NCI-H1048 (cell line): ENCODE measurements around the gene NBAS.
"Not testable (repeated sequence)": the region's sequence is repeated elsewhere in the genome, so short reads cannot be mapped to it uniquely, and the experiment has no call there.

ENCODE experiments used
- DNase-seq: peaks from one replicate; lab custom pipeline; 2025; lab: John Stamatoyannopoulos, UW

NBAS gene

DNA sequence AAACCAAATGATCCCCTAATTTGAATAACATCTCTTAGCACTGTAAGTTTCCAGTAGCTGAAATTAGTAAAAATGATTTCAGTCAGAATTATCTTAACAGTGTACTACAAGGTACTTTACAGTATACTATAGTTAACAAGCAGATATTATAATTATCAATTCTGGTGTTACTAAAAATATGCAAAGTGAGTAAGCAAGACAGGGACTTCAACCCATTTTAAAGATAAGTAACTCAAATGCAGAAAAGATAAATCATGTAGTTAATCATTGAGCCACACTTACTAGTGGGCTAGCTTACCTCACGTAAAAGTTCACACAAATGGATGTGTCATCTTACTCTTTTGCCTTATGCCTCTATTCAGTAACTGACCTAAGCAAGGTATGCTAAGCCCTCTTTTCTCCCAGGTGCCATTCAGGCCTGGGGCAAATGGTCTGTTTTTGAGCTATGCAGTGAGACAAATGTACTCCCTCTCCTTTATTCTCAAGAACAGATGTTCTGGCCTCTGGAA, 101.0 kb downstream of the NBAS start:
- no peak for DNase-seq

DNA sequence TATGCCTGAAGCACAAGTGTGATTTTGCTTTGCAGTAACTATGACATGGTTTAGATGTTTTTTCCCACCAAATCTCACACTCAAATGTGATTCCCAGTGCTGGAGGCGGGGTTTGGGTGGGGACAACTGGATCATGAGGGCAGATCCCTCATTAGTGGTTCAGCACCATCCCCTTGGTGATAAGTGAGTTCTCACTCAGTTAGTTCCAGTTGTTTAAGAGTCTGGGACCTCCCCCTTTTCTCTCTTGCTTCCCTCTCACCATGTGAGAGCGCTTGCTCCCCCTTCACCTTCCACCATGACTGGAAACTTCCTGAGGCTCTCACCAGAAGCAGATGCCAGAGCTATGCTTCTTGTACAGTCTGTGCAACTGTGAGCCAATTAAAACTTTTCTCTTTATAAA, 102.9 kb downstream of the NBAS start:
- no peak for DNase-seq

DNA sequence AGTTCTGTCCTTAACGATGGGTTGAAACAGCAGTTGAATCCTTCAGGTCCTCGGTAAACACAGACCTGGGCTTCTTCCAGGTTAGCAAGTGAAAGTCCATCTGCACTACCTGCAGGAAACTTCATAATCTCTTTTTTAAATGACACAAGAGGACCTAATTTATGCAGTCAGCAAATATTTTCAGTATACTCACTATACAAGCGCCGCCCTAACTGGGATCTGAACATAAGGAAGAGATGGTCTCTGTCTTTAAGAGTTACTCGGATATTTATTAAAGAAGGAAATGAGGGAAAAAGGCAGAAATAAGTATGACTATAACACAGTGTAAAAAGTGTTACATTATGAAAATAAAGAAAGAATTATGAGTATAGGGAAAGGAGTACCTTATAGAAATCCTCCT, 103.3 kb downstream of the NBAS start:
- DNase-seq, result no peak

DNA sequence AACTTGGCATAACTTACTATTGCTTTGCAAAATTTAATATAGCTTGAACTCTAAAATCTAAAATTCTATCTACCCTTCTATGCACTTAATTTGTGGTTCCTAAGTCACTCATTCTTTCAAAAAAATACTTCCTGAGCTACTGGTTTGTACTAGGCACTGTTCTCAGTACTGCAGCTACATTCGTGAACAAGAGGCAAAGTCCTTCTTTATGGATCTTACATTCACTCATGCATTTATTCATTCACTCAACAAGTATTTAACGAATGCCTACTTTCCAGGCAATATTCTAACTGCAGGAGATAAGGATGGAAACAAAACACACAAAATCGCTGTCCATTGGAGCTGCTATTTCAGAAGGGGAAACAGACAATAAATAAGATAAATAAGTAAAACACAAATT, 104.8 kb downstream of the NBAS start:
- DNase-seq, result no peak

DNA sequence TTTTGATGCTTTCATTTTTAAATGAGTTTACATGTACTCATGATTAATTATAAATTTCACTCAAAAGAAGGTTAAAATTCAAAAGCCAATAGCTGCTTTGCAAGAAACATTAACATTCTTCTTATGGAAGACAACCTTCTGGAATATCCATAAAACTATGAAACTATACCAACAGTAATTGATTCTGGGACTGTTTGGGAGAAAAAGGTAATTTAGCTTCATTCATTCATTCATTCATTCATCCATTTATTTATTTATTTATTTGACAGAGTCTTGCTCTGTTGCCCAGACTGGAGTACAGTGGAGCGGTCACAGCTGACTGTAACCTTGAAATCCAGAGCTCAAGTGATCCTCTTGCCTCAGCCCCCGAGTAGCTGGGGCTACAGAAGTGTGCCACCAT, 110.3 kb downstream of the NBAS start:
- no peak for DNase-seq

DNA sequence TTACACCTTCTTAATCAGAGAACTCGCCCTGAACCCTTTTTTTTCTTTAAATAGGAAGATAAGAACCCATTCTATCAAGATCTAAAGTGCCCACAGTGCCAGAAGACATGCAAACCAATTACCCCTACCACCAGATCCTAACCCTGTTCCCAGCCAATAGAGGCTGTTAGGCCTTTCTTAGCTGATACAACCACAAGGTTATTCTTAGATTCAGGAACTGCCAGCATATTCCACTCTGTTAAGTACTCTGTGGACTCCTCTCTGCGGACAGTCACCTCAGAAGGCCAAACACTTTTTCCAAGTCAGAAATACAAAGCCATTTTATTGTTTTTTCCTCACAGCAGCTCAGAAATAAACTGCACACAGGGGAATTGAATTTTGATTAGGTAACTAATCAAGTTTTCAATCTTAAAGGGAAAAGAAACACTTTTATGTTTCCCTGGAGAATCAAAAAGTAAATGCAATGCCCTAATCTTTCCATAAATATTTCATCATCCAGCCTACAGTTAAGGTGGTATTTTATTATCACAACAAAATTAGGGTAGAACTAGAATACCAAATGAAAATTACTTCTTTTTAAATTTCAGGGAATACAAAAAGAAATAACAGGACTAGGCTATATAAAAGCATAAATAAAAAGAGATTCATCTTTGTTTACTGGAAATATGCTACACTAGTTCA, 111.4 kb downstream of the NBAS start:
- DNase-seq, result no peak

DNA sequence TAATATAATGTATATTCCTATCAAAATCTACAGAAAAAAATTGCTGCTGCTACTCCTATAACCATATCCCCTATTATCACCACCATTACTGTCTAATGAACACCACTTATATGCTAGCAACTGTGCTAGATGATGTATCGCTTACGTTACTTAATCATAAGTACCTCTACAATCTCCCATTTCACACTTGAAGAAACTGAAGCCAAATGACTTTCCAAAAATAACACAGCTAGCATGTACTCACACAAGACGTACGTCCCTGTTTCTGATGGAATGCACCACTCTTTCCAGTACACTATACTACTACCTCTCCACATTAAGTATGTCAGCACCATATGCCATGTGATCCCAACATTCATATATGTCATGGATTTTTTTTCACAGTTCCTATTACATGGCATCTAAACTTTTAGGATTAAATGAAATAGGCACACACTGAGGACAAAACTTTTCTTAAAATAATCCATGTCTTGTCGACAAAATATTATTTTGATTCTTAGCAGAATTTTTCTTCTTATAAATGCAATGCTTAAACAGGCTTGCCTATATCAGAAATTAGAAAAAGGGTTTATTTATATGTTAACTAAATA, 112.8 kb downstream of the NBAS start:
- DNase-seq, result no peak

DNA sequence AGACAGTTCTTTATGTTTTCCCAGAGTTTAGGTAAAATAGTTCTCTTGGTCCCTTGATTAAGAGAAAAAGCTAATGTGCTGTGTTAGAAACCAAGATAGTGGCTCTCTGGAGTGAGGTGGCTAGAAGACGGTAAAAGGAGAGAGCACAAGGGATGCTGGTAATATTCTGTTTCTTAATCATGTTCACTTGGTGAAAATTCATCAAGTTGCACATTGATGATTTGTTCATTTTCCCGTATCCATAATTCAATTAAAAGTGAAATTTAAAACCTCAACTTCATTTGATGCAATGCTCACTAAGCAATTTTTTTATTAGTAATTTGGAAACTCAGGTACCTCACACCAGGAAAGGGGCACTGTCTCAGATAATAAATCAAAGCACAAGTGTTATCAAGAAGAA, 113.8 kb downstream of the NBAS start:
- DNase-seq, result no peak

DNA sequence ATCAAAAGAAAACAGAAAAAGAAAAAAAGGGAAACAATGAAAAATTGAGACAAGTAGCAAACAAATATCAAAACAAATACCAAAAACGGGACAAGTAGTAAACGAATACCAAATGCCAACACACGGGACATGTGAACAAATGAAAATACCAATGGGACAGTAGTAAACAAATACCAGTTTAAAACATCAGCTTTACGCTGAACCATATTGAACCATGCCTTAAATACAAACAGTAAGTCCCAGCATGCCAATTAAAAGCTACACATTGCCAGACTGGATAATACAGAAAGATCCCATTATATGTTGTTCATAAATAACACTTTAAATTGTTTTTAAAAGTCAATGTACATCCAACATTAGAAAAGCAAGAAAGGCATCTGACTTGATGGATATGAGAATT, 114.2 kb downstream of the NBAS start:
- DNase-seq, result no peak

DNA sequence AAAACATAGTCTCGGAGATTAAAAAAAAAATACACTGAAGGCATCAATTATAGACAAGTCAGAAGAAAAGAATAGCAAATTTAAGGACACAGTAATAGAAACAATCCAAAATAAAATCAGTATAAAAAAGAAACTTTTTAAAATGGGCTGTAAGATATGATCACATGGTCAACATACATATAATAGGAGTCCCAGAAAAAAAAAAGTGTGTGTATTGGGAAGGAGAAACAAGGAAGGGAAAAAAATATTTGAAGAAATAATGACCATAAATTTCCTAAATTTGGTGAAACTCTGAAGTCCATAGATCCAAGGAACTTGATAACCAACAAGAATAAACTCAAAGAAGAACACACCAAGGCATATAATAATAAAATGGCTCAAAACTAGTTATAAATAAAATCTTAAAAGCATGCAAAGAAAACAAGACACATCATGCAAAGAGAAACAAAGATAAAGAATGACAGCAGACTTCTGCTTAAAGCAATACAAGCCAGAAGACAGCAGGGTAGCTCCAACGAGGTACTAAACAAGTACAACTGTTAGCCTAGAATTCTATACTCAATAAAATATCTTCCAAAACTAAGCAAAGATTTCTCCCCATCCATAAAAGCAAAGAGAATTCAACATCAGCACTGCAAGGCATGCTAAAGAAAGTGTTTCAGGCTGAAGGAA, 115.1 kb downstream of the NBAS start:
- DNase-seq, result no peak

DNA sequence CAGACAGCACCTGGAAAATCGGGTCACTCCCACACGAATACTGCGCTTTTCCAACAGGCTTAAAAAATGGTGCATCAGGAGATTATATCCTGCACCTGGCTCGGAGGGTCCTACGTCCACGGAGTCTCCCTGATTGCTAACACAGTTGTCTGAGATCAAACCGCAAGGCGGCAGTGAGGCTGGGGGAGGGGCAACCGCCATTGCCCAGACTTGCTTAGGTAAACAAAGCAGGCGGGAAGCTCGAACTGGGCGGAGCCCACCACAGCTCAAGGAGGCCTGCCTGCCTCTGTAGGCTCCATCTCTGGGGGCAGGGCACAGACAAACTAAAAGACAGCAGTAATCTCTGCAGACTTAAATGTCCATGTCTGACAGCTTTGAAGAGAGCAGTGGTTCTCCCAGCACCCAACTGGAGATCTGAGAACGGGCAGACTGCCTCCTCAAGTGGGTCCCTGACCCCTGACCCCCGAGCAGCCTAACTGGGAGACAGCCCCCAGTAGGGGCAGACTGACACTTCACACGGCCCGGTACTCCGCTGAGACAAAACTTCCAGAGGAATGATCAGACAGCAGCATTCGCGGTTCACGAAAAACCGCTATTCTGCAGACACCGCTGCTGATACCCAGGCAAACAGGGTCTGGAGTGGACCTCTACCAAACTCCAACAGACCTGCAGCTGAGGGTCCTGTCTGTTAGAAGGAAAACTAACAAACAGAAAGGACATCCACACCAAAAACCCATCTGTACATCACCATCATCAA, 121.2 kb downstream of the NBAS start:
- not testable (repeated sequence) for DNase-seq

DNA sequence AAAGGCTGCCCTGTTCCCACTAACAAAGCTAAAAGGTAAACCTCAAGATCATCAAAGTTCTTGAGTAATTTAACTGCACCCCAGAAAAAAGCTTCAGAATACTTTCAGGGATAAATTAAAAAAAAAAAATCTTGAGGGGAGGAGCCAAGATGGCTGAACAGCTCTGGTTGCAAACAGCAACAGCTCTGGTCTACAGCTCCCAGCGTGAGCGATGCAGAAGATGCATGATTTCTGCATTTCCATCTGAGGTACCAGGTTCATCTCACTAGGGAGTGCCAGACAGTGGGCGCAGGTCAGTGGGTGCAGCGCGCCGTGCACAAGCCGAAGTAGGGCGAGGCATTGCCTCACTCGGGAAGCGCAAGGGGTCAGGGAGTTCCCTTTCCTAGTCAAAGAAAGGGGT, 121.8 kb downstream of the NBAS start:
- DNase-seq, result not testable (repeated sequence)

DNA sequence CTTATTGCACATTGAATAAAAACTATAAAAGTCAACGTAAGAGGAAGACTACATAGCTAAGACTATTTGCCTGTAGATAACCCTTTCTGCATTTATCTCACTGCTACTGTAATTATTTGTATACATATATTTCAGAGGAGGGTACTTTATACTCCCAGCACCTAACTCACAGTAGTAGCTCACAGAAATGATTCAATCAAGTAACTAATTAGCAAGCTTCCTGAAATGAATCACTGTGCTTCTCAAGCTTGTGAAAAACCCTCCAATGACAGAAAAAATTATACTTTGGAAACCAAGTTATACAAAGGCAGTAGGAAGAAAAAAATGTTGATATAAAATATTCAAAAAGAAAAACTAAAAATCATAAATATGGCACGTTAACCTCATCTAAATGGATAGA, 124.9 kb downstream of the NBAS start:
- DNase-seq, result no peak

DNA sequence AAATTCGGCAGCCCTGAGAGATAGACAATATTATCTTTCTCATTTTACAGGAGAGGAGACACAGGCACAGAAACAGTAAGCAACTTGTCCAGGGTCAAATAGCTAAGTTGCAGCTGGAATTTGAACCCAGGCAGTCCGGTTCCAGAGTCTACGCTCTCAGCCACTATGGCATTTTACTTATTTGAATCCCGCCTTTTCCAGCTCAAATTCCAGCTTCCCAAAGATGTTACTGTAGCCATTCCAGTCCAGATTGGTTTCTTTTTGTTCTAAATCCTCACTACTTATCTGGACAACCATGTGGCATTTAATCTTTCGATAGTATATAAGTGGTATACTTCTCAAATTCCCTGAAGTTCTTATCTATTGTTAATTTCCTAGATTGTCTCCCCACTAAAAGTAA, 125.7 kb downstream of the NBAS start:
- DNase-seq, result no peak

DNA sequence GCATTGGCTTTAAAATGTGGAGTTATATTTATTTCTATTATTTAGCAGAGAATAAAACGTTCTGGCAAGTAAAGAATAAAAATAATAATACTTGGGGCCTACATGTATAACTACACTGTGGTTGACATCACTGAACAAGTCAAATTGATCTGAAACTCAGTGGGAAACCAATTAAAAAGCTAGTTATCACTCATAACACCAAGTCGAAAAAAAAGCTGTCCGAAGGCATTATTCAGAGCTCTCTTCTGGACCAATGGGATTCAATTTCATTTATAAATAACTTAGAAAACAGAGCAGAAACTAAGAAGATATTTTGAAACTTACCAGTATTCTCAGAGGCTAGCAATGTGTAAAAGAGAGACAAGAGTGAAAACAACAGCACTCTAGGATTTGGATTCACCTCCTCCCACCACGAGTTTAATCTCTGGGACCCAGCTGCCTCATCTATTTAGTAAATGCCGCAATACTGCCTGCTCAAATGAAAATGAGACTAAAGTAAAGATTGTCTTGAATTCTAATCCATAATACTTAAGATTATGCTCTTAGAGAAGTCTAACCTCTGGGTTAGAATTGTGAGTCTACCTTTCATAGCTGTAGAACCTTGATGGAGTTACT, 128.4 kb downstream of the NBAS start:
- no peak for DNase-seq

DNA sequence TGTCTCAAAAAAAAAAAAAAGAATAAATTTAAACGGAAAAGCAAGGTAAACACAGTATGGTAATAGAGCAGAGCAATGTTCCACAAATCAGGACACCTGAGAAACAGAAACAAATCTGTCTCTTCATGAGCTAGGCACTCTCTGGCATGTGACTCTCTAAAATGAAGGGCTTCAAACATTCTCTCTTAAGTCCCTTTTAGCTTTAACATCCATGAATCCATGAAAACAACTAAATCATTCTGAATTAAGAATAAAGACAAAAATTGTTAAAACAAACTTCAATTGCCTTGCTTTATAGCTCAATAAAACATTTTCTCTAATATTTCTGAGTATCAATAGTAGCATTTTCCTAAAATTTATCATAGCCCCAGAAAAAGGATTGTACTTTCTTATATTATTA, 132.1 kb downstream of the NBAS start:
- no peak for DNase-seq

DNA sequence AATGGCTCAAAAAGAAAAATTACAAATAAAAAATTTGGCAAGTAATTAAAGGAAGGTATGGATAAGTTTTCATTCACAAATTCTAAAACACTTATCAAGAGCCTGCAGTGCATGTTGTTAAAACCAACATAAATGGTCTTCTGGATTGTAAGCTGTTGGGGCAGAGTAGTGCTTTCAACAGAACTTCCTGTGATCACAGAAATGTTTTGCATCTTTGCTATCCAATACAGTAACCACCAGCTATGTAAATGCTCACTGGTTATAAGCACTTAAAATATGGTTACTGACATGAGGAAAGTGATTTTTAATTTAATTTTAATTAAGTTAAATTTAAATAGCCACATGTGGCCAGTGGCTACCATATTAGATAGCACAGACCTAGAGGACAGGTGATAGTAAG, 133.1 kb downstream of the NBAS start:
- DNase-seq, result no peak

DNA sequence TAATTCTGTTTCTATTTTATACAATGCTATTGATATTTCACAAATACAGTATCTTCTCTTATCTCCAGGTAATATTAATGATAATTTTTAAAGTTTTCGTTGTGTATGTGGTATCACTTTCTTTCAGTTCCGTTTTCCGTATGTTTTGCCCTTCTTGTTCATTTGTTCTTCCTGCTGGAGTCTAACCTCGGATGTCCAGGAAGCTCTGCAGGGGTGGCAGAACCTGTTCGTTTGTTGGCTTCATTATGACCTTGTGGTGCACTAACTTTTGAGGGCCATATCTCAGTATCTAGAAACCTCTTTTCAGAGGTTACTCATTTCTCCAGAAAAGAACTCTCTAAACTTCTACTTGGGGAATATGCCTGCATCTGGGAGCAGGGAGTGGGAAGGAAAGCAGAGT, 134.5 kb downstream of the NBAS start:
- no peak for DNase-seq

DNA sequence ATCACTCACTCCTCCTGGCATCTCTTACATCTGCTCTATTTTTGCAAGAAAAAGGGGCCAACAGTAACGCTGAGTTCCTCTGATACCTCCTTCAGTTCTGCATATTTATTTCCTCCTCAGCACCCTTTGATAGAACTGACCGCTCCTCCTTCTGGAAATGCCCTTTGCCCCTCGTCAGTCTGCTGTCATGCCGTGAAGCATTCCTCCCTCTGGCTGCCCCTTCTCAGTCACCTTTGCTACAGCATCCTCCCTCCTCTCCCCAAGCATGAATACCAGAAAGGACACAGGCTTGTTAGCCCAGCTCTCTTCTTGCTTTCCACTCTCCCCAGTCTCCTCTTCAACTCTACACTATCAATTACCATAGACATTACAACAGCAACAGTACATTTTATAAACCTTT, 135.4 kb downstream of the NBAS start:
- DNase-seq, result no peak

DNA sequence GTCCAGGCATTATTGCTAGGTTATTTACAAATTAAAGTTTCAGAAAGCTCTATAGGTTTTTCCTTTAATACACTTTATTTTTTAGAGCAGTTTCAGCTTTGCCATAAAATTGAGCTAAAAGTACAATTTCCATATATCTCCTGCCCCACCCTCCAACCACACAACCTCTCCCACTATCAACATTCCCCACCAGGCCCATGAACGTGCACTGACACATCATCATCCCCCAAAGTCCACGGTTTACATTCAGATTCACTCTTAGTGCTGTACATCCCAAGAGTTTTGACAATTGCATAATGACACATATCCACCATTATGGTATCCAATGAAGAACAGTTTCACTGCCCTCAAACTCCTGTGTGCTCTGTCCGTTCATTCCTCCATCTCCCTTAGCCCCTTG, 139.4 kb downstream of the NBAS start:
- DNase-seq, result no peak

DNA sequence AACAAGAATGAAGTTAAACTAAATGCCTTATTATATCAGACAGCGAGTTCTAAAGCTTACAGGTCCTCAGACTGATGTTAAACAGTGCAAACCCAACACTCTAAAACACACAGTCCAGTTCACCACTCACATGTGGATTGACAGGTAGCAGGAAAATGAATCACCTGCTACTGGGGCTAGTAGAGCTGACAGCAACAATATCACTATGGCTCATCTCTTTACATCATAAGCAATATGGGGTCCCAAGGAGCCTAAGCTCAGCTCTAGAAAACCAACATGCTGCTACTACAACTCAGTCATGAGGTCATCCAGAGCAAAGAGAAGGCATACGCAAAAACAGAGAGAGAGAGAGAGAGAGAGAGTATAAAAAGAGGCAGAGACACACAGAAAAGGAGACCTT, 145.4 kb downstream of the NBAS start:
- no peak for DNase-seq

DNA sequence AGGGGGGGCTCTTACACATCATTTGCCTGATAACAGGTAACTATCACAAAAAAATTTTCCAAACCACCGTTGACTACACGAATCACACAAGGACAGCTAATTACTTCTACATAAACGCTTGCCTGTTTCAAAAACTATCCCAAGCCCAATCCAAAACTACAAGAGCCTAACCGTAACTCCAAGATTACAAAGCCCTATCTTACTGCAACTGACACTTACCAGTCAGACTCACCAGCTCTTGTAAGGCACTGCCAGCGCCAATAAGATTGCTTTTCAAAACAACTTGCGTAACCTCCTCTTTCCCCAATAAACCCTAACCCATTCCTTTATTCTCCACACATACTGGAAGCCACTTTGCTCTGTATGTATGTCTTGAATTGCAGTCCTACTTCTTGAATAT, 148.4 kb downstream of the NBAS start:
- no peak for DNase-seq
